Activated naive CD8-positive, alpha-beta T cell treated with anti-CD3 and anti-CD28 coated beads for 36 hours (primary cell): Measurements from ENCODE around the gene PPP2R2D. TPM values are rescaled to one million over a fixed set of nuclear protein-coding genes. Genes with fewer than 3 reads are reported as not detected.
"Not testable (repeated sequence)": the region's sequence is repeated elsewhere in the genome, so short reads cannot be mapped to it uniquely, and the experiment has no call there.

ENCODE experiments used
- DNase-seq: peaks from one replicate; pipeline ENCODE4 v3.0.0; 2021
- H3K27ac Mint-ChIP-seq: one replicate; pipeline ENCODE4 v1.8.0; 2022; ENCODE audit warnings: mild to moderate bottlenecking, moderate library complexity, mixed read lengths
- H3K27me3 Mint-ChIP-seq: one replicate; pipeline ENCODE4 v1.8.0; 2022; ENCODE audit warnings: mild to moderate bottlenecking, mixed read lengths
- H3K36me3 Mint-ChIP-seq: one replicate; pipeline ENCODE4 v1.8.0; 2021; ENCODE audit warnings: mild to moderate bottlenecking, mixed read lengths
- H3K4me1 Mint-ChIP-seq: one replicate; pipeline ENCODE4 v1.8.0; 2021; ENCODE audit warnings: mixed read lengths
- H3K4me3 Mint-ChIP-seq: one replicate; pipeline ENCODE4 v1.8.0; 2022; ENCODE audit warnings: mild to moderate bottlenecking, moderate library complexity, mixed read lengths
- H3K9me3 Mint-ChIP-seq: one replicate; pipeline ENCODE4 v1.8.0; 2022; ENCODE audit warnings: mixed read lengths
- total RNA-seq, 2 experiments: library from RNA; stranded (reverse); gene quantifications; one replicate each; pipeline ENCODE4 v1.2.3, GENCODE V29; 2021

The PPP2R2D gene
- total RNA-seq, 2 experiments from 2014 or later, result 24.4 to 25.7 TPM

GRCh38 chr10:131905603-131906268 lies 4.9 kb downstream of the PPP2R2D start:
- no peak for DNase-seq
- Mint-ChIP-seq H3K4me3 (peak overlapping the region; percentile 29), H3K27me3 (no peaks in the 10 kb centered on the region), H3K4me1 (peaks cover 73% of the 10 kb centered on the region), H3K9me3 (no peaks in the 10 kb centered on the region), H3K27ac (peak overlapping the region; percentile 90), H3K36me3 (peaks cover 38% of the 10 kb centered on the region)

GRCh38 chr10:131906269-131906639 lies 5.4 kb downstream of the PPP2R2D start:
- Mint-ChIP-seq H3K4me3 (no peak overlapping the region), H3K4me1 (peaks cover 76% of the 10 kb centered on the region), H3K27ac (peak overlapping the region; percentile 67), H3K9me3 (no peaks in the 10 kb centered on the region), H3K27me3 (no peaks in the 10 kb centered on the region), H3K36me3 (peaks cover 38% of the 10 kb centered on the region)
- DNase-seq, result no peak

- Mint-ChIP-seq H3K27me3 (no peaks in the 10 kb centered on the region), H3K36me3 (peaks cover 42% of the 10 kb centered on the region), H3K4me1 (peaks cover 73% of the 10 kb centered on the region), H3K4me3 (peak overlapping the region; percentile 34), H3K27ac (peak overlapping the region; percentile 88), H3K9me3 (no peaks in the 10 kb centered on the region)
- no peak for DNase-seq
Observed at GRCh38 chr10:131907679-131908078, 6.9 kb downstream of the PPP2R2D start.

GRCh38 chr10:131908151-131908550 lies 7.3 kb downstream of the PPP2R2D start:
- H3K9me3 Mint-ChIP-seq, result no peaks in the 10 kb centered on the region
- peak overlapping the region; percentile 57 for H3K4me3 Mint-ChIP-seq
- peak overlapping the region; percentile 88 for H3K27ac Mint-ChIP-seq
- H3K36me3 Mint-ChIP-seq, result peaks cover 44% of the 10 kb centered on the region
- DNase-seq, result no peak
- H3K4me1 Mint-ChIP-seq, result peaks cover 69% of the 10 kb centered on the region
- H3K27me3 Mint-ChIP-seq, result no peaks in the 10 kb centered on the region

- Mint-ChIP-seq H3K9me3 (no peaks in the 10 kb centered on the region), H3K4me1 (peaks cover 72% of the 10 kb centered on the region), H3K4me3 (no peak overlapping the region), H3K27ac (peak overlapping the region; percentile 88), H3K27me3 (no peaks in the 10 kb centered on the region), H3K36me3 (peaks cover 47% of the 10 kb centered on the region)
- no peak for DNase-seq
Observed at GRCh38 chr10:131909014-131909808, 8.4 kb downstream of the PPP2R2D start.

- DNase-seq, result no peak
- peaks cover 70% of the 10 kb centered on the region for H3K4me1 Mint-ChIP-seq
- no peak overlapping the region for H3K4me3 Mint-ChIP-seq
- peaks cover 45% of the 10 kb centered on the region for H3K36me3 Mint-ChIP-seq
- H3K9me3 Mint-ChIP-seq, result no peaks in the 10 kb centered on the region
- H3K27me3 Mint-ChIP-seq, result no peaks in the 10 kb centered on the region
- H3K27ac Mint-ChIP-seq, result peak overlapping the region; percentile 16
Observed at GRCh38 chr10:131909929-131910328, 9.1 kb downstream of the PPP2R2D start.

- no peaks in the 10 kb centered on the region for H3K27me3 Mint-ChIP-seq
- no peak for DNase-seq
Observed at GRCh38 chr10:131910663-131911314, 10.0 kb downstream of the PPP2R2D start.

GRCh38 chr10:131911451-131911850 lies 10.6 kb downstream of the PPP2R2D start:
- Mint-ChIP-seq H3K27ac (no peak overlapping the region), H3K4me3 (no peak overlapping the region), H3K27me3 (no peaks in the 10 kb centered on the region), H3K4me1 (peaks cover 65% of the 10 kb centered on the region), H3K9me3 (peaks cover under 1% of the 10 kb centered on the region), H3K36me3 (peaks cover 48% of the 10 kb centered on the region)
- no peak for DNase-seq

More at GRCh38 chr10:131910663-131911314, 10.0 kb downstream of the PPP2R2D start:
- Mint-ChIP-seq H3K9me3 (no peaks in the 10 kb centered on the region), H3K4me1 (peaks cover 67% of the 10 kb centered on the region), H3K36me3 (peaks cover 47% of the 10 kb centered on the region), H3K4me3 (no peak overlapping the region), H3K27ac (peak overlapping the region; percentile 16)

GRCh38 chr10:131912620-131913019 lies 11.8 kb downstream of the PPP2R2D start:
- H3K27me3 Mint-ChIP-seq, result no peaks in the 10 kb centered on the region
- DNase-seq, result no peak
- H3K4me3 Mint-ChIP-seq, result no peak overlapping the region
- peaks cover 5% of the 10 kb centered on the region for H3K9me3 Mint-ChIP-seq
- peaks cover 54% of the 10 kb centered on the region for H3K36me3 Mint-ChIP-seq
- no peak overlapping the region for H3K27ac Mint-ChIP-seq
- peaks cover 65% of the 10 kb centered on the region for H3K4me1 Mint-ChIP-seq

- H3K4me1 Mint-ChIP-seq, result peaks cover 59% of the 10 kb centered on the region
- peak overlapping the region; percentile 65 for H3K27ac Mint-ChIP-seq
- H3K36me3 Mint-ChIP-seq, result peaks cover 63% of the 10 kb centered on the region
- no peak for DNase-seq
- no peak overlapping the region for H3K4me3 Mint-ChIP-seq
- H3K27me3 Mint-ChIP-seq, result no peaks in the 10 kb centered on the region
- H3K9me3 Mint-ChIP-seq, result peaks cover 21% of the 10 kb centered on the region
Observed at GRCh38 chr10:131915484-131915883, 14.7 kb downstream of the PPP2R2D start.

GRCh38 chr10:131915990-131916766 lies 15.4 kb downstream of the PPP2R2D start:
- DNase-seq, result no peak
- peaks cover 21% of the 10 kb centered on the region for H3K9me3 Mint-ChIP-seq
- H3K4me3 Mint-ChIP-seq, result no peak overlapping the region
- no peaks in the 10 kb centered on the region for H3K27me3 Mint-ChIP-seq
- peak overlapping the region; percentile 73 for H3K27ac Mint-ChIP-seq
- peaks cover 61% of the 10 kb centered on the region for H3K4me1 Mint-ChIP-seq
- peaks cover 66% of the 10 kb centered on the region for H3K36me3 Mint-ChIP-seq

- peak overlapping the region; percentile 73 for H3K27ac Mint-ChIP-seq
- H3K4me3 Mint-ChIP-seq, H3K27me3 Mint-ChIP-seq, DNase-seq: not testable (repeated sequence)
- H3K9me3 Mint-ChIP-seq, result peaks cover 21% of the 10 kb centered on the region
- peaks cover 61% of the 10 kb centered on the region for H3K4me1 Mint-ChIP-seq
- H3K36me3 Mint-ChIP-seq, result peaks cover 65% of the 10 kb centered on the region
Observed at GRCh38 chr10:131916767-131917160, 16.0 kb downstream of the PPP2R2D start.

GRCh38 chr10:131917496-131917895 lies 16.7 kb downstream of the PPP2R2D start:
- Mint-ChIP-seq H3K27ac (peak overlapping the region; percentile 76), H3K4me1 (peaks cover 62% of the 10 kb centered on the region)

GRCh38 chr10:131919461-131919860 lies 18.7 kb downstream of the PPP2R2D start:
- Mint-ChIP-seq H3K4me1 (peaks cover 52% of the 10 kb centered on the region), H3K36me3 (peaks cover 57% of the 10 kb centered on the region), H3K9me3 (peaks cover 26% of the 10 kb centered on the region), H3K27ac (peak overlapping the region; percentile 70)
- not testable (repeated sequence) for H3K4me3 Mint-ChIP-seq, H3K27me3 Mint-ChIP-seq, DNase-seq

More at GRCh38 chr10:131917496-131917895, 16.7 kb downstream of the PPP2R2D start:
- DNase-seq, H3K4me3 Mint-ChIP-seq, H3K27me3 Mint-ChIP-seq: not testable (repeated sequence)
- H3K36me3 Mint-ChIP-seq, result peaks cover 63% of the 10 kb centered on the region
- H3K9me3 Mint-ChIP-seq, result peaks cover 21% of the 10 kb centered on the region
